Heart right ventricle (tissue), 16 donors: ENCODE measurements around the gene SUCLG1. TPM values are rescaled to one million over a fixed set of nuclear protein-coding genes. Genes with fewer than 3 reads are reported as not detected.

Experiments
- ATAC-seq, 8 donors: fragments of 200-7000 bp; cut with Tn5 transposase; one replicate each; pipeline ENCODE4 v1.9.1; 2020; ENCODE audit warnings: mild to moderate bottlenecking in 8 of 8, moderate library complexity in 8 of 8, moderate number of reproducible peaks in 1 of 8
- DNase-seq, 2 donors: peaks; one replicate each; pipeline ENCODE4 v3.0.0-alpha.2; 2020
- H3K27ac ChIP-seq, 10 donors: fragments of 200-600 bp; sonication (generic) in 2 of 10; one replicate each; pipeline versions ENCODE4 v1.5.0 to v1.8.0; 2020 to 2022; ENCODE audit warnings: mild to moderate bottlenecking in 3 of 10
- H3K27me3 ChIP-seq, 7 donors: fragments of 200-600 bp; one replicate each; pipeline ENCODE4 v1.8.0; 2021 to 2022; ENCODE audit warnings: mild to moderate bottlenecking in 2 of 7
- H3K36me3 ChIP-seq, 9 donors: fragments of 200-600 bp; sonication (generic) in 1 of 9; one replicate each; pipeline versions ENCODE4 v1.5.0 to v1.8.0; 2020 to 2022; ENCODE audit warnings: mild to moderate bottlenecking in 2 of 9
- H3K4me1 ChIP-seq, 9 donors: fragments of 200-600 bp; sonication (generic) in 1 of 9; one replicate each; pipeline versions ENCODE4 v1.5.0 to v1.8.0; 2020 to 2022; ENCODE audit warnings: mild to moderate bottlenecking in 4 of 9
- H3K4me3 ChIP-seq, 10 donors: fragments of 200-600 bp; sonication (generic) in 2 of 10; one replicate each; pipeline versions ENCODE4 v1.5.0 to v1.8.0; 2020 to 2022; ENCODE audit warnings: mild to moderate bottlenecking in 7 of 10, moderate library complexity in 2 of 10
- H3K9me3 ChIP-seq, 11 donors: fragments of 200-600 bp in 10 of 11; sonication (generic) in 2 of 11; one replicate each; pipeline versions ENCODE4 v1.5.0 to v1.8.0; 2013 to 2022; ENCODE audit warnings: mild to moderate bottlenecking in 2 of 11, control low read depth in 1 of 11, moderate library complexity in 1 of 11
- WGBS, 2 donors: extraction: QIAGEN DNeasy Blood & Tissue Kit; methylation state at CpG; one replicate each; pipeline ENCODE4 v1.1.7; 2013; ENCODE audit warnings: inconsistent platforms in 1 of 2; 5-methylcytosine and 5-hydroxymethylcytosine counted together
- intact Hi-C, 10 donors: fragments of 100-400 bp; cut with DNase I; formaldehyde crosslinking; loops; one replicate each; pipeline versions ENCODE4 v1.11.1 to v1.14.2; 2022
- polyA plus RNA-seq, 2 donors: library from polyadenylated mRNA; stranded (reverse); fragments of 200-250 nt; gene quantifications; one replicate each; pipeline ENCODE4 v1.2.3, GENCODE V29; 2013
- total RNA-seq, 10 donors: library from RNA; stranded (reverse); fragmentation: NEBNext Ultra II Directional in 3 of 10; extraction: Animal tissue kit (Norgen Biotek cat#: 25700) in 3 of 10; gene quantifications; one replicate each; pipeline versions ENCODE4 v1.2.1 to v1.2.4, GENCODE V29; 2021 to 2023
- TF ChIP-seq, protein P1 (sequence below), 9 donors: fragments of 200-600 bp; sonication (generic) in 2 of 9; IDR thresholded peaks; one replicate each; pipeline versions ENCODE4 v1.5.0 to v1.8.0; 2021 to 2022; ENCODE audit warnings: antibody characterized with exemption in 9 of 9, mild to moderate bottlenecking in 5 of 9, moderate library complexity in 1 of 9
- donor health status: Arrhythmogenic right ventricular cardiomyopathy.
- donor health status: ischemic (EF 13 %, LVEDD 7.1; RV severe dilation, severe dysfunction).
- donor health status: healthy with polysubstance abuse.
- donor health status: DM: no; HTN: yes; CAD: no.
- donor health status: DM: no; HTN: no; CAD: no.
- donor health status: ischemic (EF 25% LVEDD 6.9; RV normal size, moderate dysfunction).
- donor health status: ischemic (EF 25% LVEDD 5.7; RV mildly dilated, moderate dysfunction).
- donor health status: healthy.
- donor health status: DM: yes; HTN: yes; CAD: no.
- donor health status: Ischemic cardiomyopathy.
- donor health status: ischemic (EF 35%, LVEDD 5.7; RV mildly dilated, moderate dysfunction).
- donor health status: nonischemic (EF 11% LVEDD 7.7; RV severe dilation, severe dysfunction).
- donor health status: DM: yes; HTN: yes; CAD: no.
- donor health status: PGD.
- donor health status: ischemic (EF 29% LVEDD 5.4; RV normal size, mild dysfunction).
- donor health status: nonischemic (EF 23%, LVEDD 6.1; RV moderate dilation, normal function).

SUCLG1 gene
- total and polyA plus RNA-seq, 12 donors = 195 to 330 (median 284) TPM

DNA sequence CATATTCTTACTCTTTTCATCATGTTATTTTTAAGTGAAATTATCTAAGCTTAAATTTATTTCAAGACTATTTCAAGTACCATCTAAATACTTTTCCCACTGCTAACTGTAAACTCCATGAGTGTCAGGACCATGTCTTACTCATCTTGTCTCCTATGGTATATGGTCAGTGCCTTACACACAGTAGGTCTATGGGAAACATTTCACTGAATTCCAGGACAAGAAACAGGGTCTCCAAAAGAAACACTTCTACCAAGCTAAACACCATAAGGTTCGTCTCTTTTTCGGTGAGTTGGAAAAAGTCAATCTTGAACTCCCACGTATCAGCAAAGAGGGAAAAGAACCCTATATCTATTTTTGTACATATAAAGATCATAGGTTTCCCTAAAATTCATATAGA is 6.5 kb downstream of the SUCLG1 start:
- H3K9me3 ChIP-seq = no peaks in the 10 kb centered on the region
- H3K27ac ChIP-seq = no peak overlapping the region
- WGBS, 2 donors = 72 to 80% methylated on average over 3 of the region's 3 CpGs
- no peak for ATAC-seq
- H3K27me3 ChIP-seq = no peaks in the 10 kb centered on the region
- TF ChIP-seq, protein P1, sequence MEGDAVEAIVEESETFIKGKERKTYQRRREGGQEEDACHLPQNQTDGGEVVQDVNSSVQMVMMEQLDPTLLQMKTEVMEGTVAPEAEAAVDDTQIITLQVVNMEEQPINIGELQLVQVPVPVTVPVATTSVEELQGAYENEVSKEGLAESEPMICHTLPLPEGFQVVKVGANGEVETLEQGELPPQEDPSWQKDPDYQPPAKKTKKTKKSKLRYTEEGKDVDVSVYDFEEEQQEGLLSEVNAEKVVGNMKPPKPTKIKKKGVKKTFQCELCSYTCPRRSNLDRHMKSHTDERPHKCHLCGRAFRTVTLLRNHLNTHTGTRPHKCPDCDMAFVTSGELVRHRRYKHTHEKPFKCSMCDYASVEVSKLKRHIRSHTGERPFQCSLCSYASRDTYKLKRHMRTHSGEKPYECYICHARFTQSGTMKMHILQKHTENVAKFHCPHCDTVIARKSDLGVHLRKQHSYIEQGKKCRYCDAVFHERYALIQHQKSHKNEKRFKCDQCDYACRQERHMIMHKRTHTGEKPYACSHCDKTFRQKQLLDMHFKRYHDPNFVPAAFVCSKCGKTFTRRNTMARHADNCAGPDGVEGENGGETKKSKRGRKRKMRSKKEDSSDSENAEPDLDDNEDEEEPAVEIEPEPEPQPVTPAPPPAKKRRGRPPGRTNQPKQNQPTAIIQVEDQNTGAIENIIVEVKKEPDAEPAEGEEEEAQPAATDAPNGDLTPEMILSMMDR (IDR thresholded peaks at IDR 0.05) = no peak
- H3K4me3 ChIP-seq = no peak overlapping the region
- no peak for DNase-seq
- peaks cover 0 to 86% (median 63%) of the 10 kb centered on the region in 9 donors for H3K4me1 ChIP-seq
- intact Hi-C loops = no loop called here
- H3K36me3 ChIP-seq = peaks cover 0 to 32% (median 0%) of the 10 kb centered on the region in 9 donors

DNA sequence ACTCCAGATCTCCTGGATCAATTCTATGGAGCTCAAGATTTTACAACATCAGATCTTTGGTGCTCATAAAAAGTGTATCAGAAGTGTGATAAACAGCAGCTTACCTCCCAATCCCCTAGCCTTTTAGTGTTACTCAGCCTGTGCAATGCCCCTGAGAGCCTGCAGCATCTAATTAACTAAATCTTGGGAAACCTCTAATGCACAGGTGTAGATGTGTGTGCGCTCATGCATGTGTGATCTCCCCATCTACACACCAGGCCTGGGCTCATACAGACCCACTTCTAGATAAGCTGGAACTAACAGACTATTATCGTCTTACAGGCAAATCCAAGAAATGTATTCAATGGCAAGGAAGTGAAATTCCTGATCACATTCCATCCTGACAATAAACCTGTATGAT is 7.5 kb downstream of the SUCLG1 start:
- H3K9me3 ChIP-seq = no peaks in the 10 kb centered on the region
- H3K27ac ChIP-seq = no peak overlapping the region
- no peaks in the 10 kb centered on the region for H3K27me3 ChIP-seq
- ATAC-seq (no peak), DNase-seq (no peak)
- 77 to 79% methylated on average over 2 of the region's 2 CpGs for WGBS, 2 donors
- peaks cover 0 to 75% (median 53%) of the 10 kb centered on the region in 9 donors for H3K4me1 ChIP-seq
- TF ChIP-seq, protein P1 (IDR thresholded peaks at IDR 0.05) = no peak
- peaks cover 0 to 42% (median 1%) of the 10 kb centered on the region in 9 donors for H3K36me3 ChIP-seq
- H3K4me3 ChIP-seq = no peak overlapping the region
- intact Hi-C loops = no loop called here

DNA sequence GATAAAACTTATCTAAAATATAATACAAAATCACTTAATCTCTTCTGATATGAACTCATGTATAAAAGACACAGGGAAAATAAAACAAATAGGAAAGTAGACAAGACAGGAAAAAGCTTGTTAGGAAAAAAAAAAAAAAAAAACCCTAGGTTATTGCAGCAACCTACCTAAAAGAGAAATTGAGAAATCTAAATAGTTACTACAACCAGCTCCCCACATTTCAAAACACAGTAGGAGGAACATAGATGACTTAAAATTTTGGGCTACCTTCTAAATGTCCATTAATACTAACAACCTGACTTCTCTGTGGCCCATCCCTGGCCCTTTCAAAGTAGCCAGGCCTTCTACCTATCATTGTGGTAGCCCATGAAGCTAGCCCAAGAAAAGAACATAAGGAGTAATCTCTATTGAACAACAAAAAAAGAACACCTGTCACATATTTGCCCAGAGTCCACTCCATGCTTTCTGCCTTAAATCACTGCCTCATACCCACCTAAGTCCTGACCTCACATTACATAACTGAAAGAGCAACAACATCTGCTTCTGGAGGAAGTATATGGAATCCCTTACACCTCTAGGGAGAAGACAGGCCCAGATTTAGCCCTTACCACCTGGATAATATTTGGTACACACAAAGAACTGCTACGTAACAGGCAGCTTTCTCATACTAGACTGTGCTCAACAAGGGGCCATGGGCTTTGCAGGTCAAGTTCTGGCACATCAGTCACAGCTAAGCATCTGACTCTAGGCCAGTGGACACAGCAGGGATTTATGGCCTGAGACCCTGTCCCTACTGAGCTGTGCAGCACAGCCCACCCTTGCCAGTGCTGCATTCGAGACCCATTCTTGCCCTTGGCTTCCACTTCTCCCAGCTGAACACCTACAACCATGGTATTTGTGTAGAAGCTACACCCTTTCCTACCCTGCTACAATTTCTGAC is 8.5 kb downstream of the SUCLG1 start:
- no peak for DNase-seq
- Histone ChIP-seq H3K4me3 (no peak overlapping the region), H3K9me3 (no peaks in the 10 kb centered on the region), H3K27ac (no peak overlapping the region), H3K27me3 (no peaks in the 10 kb centered on the region), H3K36me3 (peaks cover 0 to 53% (median 7%) of the 10 kb centered on the region in 9 donors), H3K4me1 (peaks cover 0 to 66% (median 43%) of the 10 kb centered on the region in 9 donors)
- ATAC-seq = peak in 7 of 8 donors; percentile 19 to 69 (median 32)
- intact Hi-C loops = no loop called here
- TF ChIP-seq, protein P1 (IDR thresholded peaks at IDR 0.05) = no peak
- 49 to 59% methylated on average over 2 of the region's 2 CpGs for WGBS, 2 donors

DNA sequence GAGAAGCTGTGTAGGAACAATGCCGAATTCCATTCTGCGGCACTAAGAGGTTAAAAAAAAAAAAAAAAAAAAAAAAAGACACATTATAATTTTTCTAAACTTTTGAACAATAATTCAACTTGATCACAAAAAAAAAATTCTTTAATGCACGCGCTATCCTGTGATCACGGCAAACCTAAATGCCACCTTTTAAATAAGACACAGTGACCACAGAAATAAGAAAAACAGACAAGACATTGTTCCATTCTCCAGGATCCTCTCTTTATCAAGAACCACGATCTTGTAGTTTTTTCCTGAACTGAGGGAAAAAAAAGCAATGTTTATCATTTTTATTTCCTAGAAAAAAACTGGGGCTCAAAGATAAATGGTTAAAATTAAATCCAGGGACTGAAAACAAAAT is 9.4 kb downstream of the SUCLG1 start:
- no peak for ATAC-seq
- H3K9me3 ChIP-seq = no peaks in the 10 kb centered on the region
- H3K36me3 ChIP-seq = peaks cover 0 to 58% (median 7%) of the 10 kb centered on the region in 9 donors
- no peaks in the 10 kb centered on the region for H3K27me3 ChIP-seq
- TF ChIP-seq, protein P1 (IDR thresholded peaks at IDR 0.05) = no peak
- intact Hi-C loops = no loop called here
- peaks cover 0 to 63% (median 42%) of the 10 kb centered on the region in 9 donors for H3K4me1 ChIP-seq
- WGBS, 2 donors = 70 to 75% methylated on average over 6 of the region's 6 CpGs
- no peak overlapping the region for H3K4me3 ChIP-seq
- no peak overlapping the region for H3K27ac ChIP-seq
- no peak for DNase-seq
